GM21825 (cell line): ENCODE results near the gene MGMT.

Experiments
- ATAC-seq: cut with Tn5 transposase; IDR thresholded peaks from one replicate; pipeline ENCODE4 v1.9.1; 2021; ENCODE audit warnings: mild to moderate bottlenecking, moderate library complexity; ENCODE audit not compliant: unreplicated experiment

MGMT gene

DNA sequence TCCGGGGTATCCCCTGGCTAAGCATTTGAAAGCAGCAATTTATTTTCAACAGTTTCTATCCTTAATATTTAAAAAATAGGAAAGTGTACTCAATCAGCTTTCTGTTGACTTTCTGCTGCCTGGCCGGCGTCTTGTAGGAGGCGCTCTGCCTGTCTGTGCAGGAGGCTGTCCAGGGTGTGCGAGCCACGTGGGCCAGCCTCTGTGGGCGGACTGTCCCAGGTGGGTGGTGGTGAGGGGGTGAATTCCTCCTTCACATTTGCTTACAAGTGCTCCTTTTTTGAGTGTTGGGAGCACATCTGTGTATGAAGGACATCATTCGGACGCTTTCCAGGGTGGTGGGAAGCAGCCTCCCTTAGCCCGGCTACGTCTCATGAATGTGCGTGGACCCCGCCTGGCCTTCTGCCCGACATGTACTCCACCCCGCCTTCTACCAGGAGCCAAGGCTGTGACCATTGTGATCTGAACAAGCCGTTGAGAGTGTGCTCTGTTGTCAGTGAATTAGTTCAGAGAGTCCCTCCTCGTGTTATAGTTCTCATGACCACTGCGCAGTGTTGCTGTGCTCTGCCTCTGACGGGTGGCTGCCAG is 114.9 kb downstream of the MGMT start:
- no peak for ATAC-seq

DNA sequence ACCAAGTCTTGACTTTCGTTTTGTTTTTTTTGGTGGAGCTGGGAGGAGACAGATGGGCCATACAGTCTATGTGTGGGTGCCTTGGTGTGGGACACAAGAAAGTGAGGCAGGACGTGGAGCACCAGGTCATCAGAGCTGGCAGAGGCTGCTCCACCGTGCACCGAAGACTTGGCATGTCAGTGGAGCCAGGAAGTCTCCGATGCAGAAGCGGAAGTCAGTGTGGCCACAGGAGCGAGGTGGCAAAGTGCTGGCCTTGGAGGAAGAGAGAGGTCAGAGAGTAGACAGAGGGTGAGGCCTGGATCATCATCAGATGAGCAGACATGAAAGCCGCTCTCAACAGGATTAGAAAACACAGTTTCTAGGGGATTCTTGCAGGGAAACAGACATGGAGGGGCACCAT is 116.8 kb downstream of the MGMT start:
- no peak for ATAC-seq

DNA sequence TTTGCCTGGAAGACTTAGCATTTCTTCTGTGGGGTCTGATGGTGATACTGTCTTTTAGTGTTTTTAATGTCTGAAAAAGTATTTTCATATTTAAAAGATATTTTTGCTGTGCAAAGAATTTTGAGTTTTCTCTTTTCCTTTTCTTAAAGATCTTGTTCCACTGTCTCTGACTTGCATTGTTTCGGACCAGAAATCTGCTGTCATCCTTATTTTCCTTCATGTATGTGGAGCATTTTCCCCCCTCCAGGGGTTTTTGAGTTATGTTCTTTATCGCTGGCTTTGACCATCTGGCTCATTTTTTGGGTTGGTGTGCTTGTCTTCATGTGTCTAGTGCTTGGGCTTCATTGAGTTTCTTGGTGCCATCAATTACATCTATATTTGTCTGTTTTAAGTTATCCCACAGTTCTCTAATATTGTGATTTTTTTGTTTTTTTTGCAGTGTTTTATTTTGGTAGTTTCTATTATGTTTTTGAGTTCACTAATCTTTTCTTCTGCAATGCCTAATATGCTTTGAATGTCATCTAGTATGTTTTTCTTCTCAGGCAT is 119.9 kb downstream of the MGMT start:
- ATAC-seq = no peak

DNA sequence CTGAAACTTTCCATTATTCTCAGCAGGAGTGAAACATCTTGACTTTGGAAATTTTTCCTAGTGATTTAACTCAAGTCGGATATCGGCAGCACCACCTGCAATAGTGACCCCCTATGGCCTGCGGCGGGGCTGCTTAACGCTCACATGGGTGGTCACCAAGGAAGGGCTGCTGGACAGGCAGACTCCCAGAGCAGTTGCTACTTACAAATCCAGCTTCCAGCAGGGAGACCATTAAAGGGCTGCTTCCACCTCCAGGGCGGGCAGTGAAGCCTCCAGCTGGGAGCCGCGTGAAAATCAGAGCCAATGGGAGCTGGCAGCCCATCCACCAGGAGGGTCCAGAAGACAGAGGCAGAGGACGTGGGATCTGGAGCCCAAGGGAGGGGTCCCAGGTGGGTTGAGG is 122.5 kb downstream of the MGMT start:
- ATAC-seq = no peak

DNA sequence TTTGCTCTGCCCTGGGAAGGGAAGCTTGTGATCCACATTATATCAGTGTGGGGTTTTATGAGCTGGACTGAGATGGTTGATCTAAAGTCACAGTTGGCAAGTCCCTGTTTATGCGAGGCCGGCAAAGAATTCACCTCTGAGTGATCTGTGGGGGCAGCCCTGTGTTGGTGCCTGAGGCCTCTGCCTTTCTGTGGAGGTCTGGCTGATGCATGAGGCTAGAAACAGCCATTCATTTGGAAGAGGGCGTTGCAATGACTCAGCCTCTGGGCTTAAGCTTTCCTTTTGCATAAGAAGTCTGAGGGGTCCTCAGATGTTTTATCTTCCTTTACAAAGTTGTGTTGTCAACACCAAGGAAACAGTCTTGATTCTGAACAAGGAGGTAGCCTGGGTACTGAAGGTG is 126.9 kb downstream of the MGMT start:
- no peak for ATAC-seq

DNA sequence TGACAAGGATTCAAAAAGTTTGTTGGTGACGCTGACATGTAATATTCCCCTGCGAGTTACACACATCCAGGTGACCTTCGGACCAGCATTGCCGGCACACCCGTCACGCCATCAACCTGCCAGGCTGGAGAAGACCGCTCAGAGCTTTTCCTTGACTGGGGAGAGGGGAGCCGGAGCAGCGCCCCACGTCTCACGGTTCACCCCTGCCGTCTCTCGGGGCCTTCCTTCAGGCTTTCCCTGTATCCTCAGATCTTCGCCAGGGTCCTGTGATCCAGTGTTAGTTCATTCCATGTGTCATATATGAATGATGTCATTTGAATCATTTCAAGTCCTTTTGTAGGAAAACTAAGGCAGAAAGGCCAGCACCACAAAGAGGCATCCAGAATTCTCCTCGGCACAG is 127.8 kb downstream of the MGMT start:
- ATAC-seq = no peak

DNA sequence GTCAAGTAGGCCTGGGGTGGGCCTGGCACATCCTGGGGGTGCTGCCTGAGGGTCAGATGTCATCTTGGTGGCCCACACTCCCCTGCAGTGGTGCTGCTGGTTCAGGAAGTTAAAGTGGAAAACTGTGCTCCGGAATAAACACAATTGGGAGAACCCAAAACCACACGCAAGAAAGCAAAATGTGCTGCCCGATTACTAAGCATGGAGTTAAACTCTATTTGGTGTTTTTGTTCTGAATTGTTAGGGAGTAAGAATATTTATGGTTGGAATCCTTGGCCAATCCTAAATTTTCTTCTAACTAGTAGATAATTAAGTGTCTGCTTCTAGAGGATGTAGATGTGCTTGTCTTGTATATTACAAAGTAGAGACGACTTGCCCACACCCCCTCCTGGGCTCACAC is 131.4 kb downstream of the MGMT start:
- no peak for ATAC-seq

DNA sequence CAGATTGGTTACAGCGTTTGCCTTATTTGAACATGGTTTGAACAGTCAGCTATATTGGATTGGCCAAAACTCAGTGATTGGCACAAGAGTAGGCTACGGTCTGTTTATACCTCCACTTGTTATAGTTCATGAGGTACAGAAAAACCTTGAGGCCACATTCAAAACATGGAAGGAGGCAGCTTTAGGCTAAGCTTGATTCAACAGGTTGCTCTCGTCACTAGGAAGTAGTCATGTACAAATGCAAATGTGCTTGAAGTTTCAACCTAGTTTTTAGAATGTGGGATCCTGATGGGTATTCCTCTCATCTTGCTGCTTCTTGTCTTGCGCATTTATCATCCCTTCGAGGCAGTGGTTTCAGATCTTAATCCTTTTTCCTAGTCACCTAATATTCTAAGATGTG is 132.1 kb downstream of the MGMT start:
- ATAC-seq = no peak

DNA sequence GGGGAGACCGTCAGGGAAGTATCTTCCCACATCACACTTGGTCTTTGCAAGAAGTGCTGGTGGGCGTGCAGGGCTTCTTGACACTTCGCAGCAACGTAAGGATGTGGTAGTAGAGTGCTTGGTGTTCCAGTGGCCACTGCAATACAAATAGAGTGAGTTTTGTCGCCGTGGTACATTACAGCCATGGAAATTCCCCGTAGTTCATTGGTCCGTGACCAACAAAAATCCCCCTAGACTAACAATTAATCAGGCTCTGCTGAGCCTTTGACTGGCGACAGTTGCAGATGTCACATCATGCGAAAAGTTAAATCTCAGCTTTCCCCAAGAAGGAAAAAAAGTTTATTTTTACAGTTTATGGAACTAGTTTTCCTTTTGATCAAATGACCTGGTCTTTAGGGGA is 134.7 kb downstream of the MGMT start:
- ATAC-seq = peak; percentile 39

DNA sequence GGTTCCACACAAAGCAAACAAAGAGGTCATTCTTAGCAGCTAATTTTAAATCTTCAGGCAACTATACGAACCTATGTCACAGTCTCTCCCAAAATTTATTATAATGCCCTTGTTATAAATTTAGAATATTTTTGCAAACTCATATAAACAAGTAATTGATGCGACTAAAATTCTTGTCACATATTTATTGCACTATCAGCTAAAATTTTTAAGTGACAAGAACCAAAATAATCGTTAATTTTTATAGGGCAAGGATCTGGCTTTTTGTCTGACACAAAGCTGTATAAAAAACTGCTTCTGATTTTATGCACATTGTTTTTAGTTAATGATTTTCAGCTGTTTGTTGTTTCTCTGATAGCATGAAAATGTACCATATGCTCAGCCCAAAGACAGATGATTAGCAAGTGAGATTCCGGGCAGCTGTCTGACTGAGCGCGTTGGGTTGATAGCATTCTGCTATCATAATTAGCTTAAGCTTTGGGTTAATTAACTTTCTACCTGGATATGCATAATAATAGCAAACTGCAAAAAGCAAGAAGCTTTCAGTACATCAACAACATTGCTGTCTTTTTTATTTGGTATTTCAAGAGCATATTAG is 136.0 kb downstream of the MGMT start:
- ATAC-seq = no peak

DNA sequence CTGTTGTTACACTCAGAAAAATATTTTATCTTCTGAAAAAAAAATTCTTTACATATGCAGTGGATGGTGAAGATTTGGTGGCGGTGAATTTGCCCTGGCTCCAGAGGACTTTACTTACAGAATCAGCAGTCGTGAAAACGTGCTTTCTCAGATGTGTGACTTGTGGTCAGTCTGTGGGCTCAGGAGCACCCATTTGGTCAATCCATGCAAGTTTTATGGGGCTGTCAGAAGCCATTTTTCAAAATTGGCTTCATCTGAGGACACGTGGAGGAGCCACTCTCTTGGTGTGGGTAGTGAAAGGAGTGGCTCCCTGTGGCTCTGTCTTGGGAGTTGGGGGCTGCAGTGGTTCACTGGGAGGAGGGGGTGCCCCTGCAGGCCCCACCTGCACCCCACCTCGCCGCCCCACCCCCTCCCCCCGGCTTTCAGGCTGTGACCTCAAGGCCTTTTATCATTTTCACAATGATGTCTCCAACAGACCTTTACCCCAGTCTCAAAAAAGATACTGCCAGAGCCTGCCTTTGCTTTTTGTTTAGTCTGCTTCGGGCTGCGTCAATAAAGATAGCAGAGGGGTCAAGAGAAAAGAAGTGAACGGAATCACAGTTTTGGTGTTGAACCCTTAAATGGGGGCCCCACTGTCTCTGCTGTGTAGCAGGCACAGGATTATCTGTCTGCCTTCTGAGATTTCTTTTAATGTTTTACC is 137.4 kb downstream of the MGMT start:
- ATAC-seq = no peak

DNA sequence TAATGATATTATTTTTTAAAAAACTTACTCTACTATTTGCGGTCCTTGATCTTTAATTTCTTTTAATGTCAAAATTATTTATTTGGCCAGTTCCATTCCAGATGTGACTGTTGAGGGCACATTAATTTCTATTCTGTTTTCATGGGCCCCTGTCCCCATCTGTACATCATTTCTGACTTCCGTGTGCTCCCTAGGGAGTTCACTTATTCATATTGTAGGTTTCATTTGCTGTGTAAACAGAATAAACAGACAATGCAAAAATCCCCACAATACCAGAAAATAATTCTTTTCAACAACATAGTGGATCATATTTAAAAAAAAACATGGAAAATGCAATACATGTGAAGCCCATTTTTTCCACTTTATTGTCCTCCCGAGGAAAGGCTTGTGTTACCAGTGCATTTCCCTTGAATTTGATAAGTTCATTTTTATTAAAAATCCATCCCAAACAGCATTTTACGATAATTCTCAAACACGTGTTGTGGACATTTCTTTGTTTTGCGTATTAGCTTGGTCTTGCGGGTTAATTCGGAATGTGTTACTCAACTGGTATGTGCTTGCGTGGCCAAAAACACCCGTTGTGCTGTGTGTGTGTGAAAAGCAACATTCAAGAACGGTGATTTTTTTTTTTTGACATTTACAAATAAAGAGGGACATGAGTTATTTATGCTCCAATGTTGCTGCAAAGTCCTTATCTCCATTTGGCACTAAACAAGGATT is 138.4 kb downstream of the MGMT start:
- ATAC-seq = no peak

DNA sequence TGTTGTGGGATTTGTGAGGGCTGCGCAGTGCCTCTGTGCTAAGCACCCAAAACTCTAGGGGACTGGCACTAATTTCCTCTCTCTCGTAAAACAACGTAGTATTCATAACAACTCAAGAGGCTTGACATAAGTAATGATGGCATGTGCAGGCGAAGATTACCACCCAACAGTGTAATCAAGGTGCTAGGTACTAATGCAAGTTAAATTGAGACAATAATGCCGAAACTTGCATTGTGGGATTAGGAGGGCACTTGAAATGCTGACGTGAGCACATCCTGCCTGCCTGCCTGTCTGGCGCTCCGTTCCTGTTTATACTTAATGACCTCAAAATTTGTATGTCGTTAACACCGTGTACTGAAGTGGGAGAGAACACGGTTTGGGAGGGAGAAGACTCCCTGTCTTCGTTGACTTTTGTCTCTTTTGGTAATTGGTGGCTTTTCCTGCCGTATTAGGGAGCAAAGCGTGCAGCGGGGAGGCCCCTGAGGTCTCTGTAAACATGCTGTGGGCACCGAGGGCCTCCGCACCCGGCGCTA is 139.0 kb downstream of the MGMT start:
- ATAC-seq = peak; percentile 35

DNA sequence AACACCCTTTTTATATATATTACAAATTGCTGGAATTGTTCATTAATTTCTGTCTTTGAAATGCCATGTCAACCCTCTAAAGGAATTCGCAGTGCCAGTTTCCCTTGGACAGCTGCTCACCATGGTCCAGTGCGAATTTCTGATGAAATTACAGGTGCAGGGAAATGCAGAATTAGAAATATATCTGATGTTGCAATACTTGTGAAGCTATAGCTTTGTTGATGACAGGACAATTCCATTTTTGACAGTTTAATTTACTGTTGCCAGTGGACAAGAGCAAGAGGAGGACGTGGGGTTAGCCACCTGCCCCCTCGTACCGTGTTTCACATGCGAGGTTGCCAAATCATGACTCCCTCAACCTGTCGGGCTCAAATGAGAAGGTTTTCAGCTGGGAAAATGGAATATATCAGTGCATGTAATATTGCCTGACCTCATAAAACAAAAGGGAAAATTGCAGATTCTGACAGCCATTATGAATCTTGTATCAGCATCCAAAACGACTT is 140.6 kb downstream of the MGMT start:
- ATAC-seq = no peak

DNA sequence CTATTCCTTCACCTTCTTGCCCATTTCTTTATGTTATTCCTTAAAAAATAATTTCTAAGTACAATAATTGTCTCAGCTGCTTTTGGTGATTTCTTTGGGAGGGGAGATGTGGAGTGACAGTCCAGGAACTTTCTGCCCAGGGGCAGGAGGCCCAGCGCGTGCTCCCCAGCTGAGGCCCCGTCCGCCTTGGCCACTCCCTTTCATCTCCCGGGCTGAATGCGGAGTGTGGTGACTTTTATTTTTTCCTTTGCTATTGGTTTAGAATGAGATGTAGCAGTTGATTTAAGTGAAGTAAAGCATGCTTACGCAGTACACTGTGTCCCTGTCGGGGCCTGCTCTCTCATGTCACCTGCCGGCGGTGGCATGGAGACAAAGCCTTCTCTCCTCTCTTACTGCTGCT is 141.6 kb downstream of the MGMT start:
- ATAC-seq = no peak

DNA sequence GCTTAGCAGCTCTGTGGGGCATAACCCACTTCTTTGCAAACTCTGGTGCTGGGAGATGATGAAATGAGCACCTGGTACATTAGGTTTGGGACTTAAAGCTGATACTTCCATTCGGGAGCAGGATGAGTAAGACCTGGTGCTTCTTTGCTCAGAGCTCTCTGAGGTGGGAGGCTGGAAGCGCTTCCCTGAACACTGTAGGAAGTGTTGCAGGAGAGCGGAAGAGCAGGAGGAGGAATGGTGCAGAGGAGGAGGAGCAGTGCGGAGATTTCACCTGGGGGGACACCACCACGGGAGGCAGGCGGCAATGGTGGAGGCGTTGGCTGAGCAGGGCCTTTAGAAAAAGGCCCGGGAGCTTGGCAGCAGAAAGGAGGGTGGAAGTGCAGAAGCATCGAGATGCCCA is 142.5 kb downstream of the MGMT start:
- ATAC-seq = no peak

DNA sequence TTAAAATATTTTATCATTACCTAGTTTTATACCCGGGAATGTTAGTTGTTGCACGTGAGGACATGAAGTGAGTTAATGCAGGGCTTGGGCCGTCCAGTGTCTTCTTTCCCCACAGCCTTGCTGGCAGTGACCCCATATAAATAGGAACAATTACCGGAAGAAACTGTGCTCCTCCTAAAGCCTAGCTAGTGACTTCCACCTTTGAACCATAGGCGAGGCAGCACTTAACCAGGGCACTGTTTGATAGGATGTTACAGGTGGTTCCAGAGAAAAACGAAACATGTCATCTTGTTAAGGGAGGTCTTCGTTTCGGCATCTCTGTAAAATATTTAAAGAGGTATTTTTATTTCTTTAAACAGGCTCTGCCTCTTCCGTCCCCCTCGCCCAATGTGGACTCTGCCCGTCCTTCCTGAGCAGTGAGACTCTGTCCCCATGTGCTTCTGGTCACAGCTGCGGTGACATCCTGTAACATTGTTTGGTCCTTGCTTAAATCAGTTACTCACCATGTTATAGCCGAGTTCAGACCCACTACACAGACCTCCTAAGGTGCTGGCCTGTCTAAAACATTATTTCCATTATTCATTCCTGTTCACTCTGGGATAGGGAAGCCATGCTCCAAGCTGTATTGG is 145.6 kb downstream of the MGMT start:
- no peak for ATAC-seq

DNA sequence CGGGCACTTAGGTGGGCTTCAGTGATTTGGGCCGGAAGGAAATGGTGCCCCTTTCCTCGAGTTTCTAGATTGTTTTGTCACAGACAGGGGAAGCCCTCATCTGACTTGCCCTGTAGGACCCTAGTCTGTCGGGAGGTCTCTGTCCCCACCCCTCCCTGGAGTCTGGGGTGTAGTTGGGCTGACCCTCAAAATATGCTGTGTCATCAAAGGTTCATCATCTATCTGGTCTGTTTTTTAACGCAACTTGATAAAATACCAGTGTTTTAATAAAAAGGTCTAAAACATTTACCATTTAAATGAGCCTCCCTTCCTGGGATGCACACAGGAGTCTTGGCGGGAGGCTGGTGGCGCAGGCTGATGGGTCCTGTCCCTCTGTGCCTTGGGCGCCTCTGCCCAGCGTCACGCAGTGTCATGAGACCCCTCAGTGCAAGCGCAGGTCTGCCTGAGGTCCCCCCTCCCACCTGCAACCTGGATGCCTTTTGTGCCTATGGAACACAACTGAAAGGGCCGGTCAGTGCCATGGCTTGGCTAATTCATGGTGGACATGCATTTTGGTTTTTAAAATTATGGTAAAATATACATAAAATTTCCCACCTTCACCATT is 146.4 kb downstream of the MGMT start:
- no peak for ATAC-seq

DNA sequence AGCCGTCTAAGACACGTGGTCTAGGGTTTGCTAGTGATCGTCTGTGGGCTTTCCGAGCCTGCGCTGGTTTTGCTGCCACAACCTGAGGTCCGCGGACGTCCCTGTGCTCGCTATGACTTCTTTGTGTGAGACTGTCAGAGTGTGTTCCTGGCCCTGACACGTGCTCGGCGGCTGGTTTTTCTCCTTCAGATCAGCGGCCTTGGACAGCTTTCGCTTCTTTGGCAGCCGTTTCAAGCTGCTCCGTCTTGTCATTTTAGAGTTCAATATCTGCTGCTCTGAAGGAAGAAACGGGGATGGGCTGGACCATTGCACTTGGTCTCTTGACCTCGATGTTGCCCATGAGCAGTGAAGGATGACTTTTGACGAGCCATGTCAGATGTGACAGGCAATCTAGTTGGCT is 147.3 kb downstream of the MGMT start:
- no peak for ATAC-seq

DNA sequence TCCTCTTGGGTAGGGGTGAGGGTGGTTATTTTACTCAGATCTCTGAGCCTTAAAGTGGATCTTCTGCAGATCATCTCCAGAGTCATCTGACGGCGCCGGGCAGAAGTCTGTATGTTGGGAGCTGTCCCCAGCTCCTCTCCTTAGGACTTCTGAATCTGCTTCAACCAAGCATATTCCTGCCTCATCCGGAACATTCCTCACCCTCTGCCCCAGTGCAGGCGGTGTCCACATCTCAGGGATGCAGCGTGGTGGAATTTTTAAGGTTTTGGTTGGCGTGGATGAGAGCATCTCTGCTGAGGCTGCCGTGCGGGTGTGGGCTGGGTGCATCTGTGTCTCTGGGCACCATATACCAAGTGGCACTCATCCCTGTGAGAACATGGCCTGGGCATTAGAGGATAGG is 148.3 kb downstream of the MGMT start:
- no peak for ATAC-seq
